C1 segment of cervical spinal cord (tissue), 14 donors: Measurements from ENCODE around the gene MBD6.

Experiments used
- DNase-seq, 14 donors: peaks; one replicate each; lab custom pipeline; 2025; lab: John Stamatoyannopoulos, UW

MBD6 gene

GRCh38 chr12:57522011-57522886 lies at the start of gene MBD6:
Gene MBD6, plus strand, starts transcription at chr12:57522824. Its CDS starts 1,480 bp downstream, at chr12:57524304.
- DNase-seq, result peak; percentile 58 to 95 (median 88)

DNA sequence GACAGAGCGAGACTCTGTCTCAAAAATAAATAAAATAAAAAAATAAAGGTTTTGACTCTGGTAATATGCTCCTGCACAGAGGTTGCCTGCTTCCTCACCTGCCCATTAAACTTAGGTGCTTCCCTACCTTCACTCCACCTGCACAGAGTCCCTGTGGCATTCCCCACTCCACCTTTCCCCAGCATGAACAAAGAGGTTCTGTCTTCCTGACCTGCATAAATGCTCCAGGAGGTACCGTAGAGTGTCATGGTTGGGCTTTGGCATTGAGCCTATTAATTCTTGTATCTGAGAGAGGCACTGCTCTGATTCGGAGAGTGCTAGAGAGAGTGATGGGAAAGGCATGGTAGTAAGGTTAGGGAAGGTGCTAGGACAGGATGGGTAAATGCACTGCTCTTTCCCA lies 49.2 kb upstream of the MBD6 start:
- DNase-seq, result peak in 1 of 14 donors; percentile 19

DNA sequence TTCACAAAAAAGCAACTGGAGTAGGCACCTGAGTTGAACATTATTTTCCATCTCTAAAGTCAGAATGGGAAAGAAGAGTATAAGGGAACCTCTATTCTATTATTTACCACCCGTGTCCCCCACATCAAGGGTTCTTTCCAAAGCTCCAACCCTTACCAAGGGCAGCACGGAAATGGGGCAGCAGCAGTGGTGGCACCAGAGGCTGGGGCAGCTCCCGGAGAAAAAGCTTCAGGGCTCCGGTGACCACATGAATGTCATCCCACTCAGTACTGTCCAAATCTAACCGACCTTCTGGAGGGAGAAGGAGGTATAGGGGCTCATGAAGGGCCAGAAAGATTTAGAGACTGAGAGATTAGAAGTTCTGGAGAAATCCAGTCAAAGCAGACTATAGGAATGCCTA lies 48.7 kb upstream of the MBD6 start:
- no peak for DNase-seq

- no peak for DNase-seq
Observed at GRCh38 chr12:57474430-57474829, 48.2 kb upstream of the MBD6 start.

DNA sequence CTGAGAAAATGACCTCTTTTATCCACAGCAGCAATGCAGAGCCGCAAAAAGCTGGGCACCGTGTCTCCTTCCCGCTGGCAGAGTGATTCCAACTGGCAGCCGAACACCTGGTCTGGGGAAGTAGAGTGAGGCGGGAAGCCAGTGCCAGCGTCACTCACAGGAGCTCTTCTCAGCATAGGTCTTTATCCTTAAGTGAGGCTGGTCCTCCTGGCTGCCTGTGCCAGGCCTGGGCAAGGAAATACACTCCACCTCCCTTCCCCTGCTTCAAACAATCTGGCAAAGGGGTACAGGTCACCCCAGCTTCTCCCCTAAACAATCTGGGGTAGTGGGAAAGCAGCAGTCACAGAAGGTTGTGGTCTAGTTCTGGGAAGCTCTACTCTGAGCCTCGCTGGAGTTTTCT lies 47.8 kb upstream of the MBD6 start:
- DNase-seq, result peak in 1 of 14 donors; percentile 75

DNA sequence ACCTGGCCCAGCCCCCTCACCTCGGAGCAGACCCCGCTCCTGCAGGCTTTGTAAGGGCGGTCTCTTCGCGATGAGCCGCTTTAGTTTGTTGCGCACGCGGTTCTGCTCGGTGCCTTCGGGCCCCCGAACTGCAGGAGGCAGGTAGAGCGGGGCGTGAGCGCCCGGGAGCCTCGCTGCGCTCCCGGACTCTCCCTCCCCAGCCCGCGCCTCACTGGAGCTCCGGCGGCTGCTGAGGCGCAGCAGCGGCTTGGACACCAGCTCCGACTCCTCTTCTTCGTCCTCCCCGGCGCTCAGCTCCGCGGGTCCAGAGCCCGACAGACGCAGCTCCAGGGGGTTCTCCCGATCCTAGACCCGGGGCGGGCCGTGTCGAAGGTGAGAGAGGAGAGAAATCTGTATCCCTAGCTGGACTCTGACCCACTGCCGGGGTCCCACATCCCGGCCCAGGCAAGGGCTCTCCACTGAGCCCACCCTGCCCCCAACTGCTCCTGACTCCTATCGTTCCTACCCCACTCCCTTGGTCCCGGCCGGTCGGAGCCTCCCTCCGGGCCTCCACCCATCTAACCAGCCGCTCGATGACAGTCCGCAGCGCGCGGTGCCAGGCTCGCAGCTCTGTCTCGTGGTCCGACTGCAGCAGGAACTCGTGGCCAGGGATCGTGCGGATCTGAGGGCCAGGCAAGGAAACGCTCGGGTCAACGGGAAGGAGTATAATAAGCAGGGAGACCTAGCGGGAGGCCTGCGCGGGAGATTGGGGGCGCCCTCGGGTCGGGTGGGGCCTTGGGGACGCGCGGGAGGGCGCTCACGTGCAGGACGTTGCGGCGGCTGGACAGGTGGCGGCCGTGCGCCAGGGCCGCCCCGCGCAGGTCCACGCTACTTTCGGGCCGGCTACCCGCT lies 47.1 kb upstream of the MBD6 start:
- DNase-seq, result peak in 3 of 14 donors; percentile 13 to 45 (median 26)

DNA sequence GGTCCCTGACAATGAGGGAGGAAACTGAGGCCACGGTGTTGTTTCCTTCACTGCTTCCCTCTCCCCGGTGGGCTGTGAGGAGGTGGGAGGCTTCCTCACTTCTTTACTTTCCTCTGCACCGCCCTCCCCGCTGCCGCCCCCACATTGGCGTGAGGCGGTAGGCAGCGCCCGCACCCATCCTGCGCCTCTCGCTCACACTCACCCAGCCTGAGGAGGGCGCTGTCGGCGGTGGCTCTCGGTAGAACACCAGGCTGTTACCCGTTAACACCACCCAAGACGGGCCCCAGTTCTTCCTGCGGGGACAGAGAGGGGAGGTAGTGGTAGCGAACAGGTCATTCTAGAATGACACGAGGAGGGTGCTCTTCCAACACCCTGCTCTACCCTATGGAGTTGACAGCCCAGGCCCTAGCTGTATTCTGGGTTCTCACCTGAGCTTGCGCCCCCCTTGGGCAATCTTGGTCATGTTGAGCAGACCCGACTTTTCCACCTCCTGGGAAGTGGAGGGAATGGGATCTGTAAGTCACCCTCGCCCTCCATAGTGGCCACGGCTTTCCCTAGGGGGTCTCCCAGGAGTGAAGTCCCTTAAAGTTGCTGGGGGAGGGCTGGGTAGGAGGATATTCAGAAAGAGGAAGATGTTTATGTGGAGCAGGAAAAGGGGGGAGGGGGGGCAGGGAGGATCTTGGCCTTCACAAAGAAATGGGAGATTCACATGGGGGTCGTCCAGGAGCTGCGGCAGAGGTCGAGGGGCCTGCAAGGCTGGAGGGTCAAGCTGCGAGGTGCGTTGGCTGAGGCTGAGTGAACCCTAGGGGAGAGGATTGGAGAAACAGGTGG lies 46.2 kb upstream of the MBD6 start:
- no peak for DNase-seq

- no peak for DNase-seq
Observed at GRCh38 chr12:57476993-57477709, 45.5 kb upstream of the MBD6 start.

- peak in 5 of 14 donors; percentile 8 to 22 (median 16) for DNase-seq
Observed at GRCh38 chr12:57477710-57478681, 44.6 kb upstream of the MBD6 start.

GRCh38 chr12:57479043-57479375 lies 43.6 kb upstream of the MBD6 start:
- DNase-seq, result no peak

GRCh38 chr12:57479376-57480115 lies 43.1 kb upstream of the MBD6 start, which contains the start of gene ARHGAP9:
Gene ARHGAP9, minus strand, starts transcription at chr12:57479866. Its CDS starts 460 bp downstream, at chr12:57479406.
- DNase-seq, result no peak

GRCh38 chr12:57481671-57482070 lies 41.0 kb upstream of the MBD6 start:
- no peak for DNase-seq

- DNase-seq, result no peak
Observed at GRCh38 chr12:57483466-57483865, 39.2 kb upstream of the MBD6 start.

DNA sequence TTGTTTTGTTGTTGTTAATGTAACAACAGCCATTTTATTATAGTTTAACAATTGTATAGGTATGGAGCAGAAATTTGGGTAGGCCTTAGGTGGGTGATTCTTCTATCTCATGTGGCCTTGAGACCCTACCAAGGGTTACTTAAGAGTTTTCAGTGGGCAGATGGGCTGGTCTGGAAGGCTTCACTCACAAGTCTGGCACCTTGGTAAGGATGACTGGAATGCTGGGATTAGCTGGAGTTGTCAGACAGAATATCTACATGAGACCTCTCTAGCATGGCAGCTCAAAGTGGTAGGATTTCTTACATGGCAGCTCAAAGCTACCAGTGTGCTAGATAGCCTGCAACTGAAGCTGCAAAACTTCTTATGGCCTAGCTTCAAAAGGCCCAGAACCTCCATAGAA lies 36.9 kb upstream of the MBD6 start:
- no peak for DNase-seq

- peak in 1 of 14 donors; percentile 42 for DNase-seq
Observed at GRCh38 chr12:57487055-57487596, 35.5 kb upstream of the MBD6 start.

DNA sequence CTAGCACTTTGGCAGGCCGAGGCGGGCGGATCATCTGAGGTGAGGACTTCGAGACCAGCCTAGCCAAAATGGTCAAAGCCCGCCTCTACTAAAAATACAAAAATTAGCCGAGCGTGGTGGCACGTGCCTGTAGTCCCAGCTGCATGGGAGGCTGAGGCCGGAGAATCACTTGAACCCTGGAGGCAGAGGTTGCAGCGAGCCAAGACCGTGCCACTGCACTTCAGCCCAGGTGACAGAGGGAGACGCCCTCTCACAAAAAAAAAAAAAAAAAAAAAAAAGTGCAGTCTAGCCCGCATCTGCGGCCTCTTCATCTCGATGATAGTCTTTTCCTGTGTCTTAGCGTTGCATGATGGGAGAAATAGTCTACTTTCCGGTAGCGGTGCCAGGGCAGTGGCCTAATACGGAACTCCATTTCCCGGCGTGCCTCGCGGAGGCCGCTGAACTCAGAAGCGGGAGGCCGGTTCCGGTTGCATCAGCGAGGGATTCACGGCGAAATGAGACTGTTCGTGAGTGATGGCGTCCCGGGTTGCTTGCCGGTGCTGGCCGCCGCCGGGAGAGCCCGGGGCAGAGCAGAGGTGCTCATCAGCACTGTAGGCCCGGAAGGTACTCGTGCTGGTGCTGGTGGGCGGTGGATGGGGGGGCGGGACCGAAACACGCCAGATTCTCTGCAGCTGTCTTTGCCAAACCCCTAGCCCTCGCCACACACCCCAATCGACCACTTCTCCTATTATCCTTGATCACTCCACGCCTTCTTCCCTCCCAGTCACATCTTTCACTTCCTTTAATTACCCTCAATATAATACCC lies 34.8 kb upstream of the MBD6 start, which contains the start of gene MARS1:
TSS of gene MARS1 (plus strand) at position 472 of the 805 bp plus-strand sequence. CDS start at position 495, 23 bp downstream.
- DNase-seq, result peak; percentile 21 to 96 (median 88)

DNA sequence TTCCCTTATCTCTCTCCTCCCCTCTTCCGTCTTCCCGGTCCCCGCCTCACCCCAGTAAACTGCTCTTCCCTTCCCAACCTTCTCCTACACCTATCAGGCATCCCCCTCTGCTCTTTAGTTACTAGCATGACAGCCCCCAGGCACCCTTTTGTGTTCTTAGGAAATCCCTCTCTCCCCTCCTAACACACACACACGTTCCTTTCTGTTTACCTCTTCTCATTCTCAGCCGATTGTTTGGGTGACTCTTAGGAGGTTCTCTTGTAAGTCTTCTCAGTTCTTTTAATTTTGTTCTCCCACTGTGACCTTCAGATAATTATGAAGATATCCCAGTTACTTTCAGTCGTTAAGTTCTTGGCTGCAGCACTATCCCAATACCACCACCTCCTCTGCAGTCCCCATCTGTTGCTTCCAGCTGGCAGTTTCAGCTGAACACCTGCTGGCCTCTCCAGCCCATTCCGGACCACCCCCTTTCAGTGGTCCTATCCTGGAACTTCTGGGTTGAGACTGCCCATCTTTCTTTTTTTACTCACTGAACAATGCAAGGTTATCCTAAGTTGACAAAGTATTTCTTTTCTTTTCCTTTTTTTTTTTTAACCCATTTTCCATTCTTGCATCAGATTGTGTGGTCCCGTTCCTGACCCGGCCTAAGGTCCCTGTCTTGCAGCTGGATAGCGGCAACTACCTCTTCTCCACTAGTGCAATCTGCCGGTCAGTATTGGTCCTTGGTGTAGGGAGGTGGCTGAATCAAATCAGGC lies 34.0 kb upstream of the MBD6 start:
- peak in 1 of 14 donors; percentile 28 for DNase-seq
